Ecto neural progenitor cell (in vitro differentiated cells): ENCODE results near the gene RAMP2.
A peak's percentile ranks its signal among the peaks of the same experiment; 100 is the strongest.
"Not testable (repeated sequence)": the region's sequence is repeated elsewhere in the genome, so short reads cannot be mapped to it uniquely, and the experiment has no call there.

Experiments used
- DNase-seq: peaks from one replicate; pipeline ENCODE4 v3.0.0-alpha.2; 2018; ENCODE audit warnings: low spot score

Gene RAMP2

DNA sequence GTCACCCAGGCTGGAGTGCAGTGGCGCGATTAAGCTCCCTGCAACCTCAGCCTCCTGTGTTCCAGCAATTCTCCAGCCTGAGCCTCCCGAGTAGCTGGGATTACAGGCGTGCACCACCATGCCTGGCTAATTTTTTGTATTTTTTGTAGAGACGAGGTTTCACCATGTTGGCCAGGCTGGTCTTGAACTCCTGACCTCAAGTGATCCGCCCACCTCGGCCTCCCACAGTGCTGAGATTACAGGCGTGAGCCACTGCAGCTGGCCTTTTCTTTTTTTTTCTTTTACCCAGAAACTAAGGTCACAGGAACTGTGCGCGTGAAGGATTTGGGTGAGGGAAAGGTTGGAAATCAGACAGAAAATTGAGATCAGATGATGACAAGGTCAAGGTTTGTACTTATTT lies 8.9 kb downstream of the RAMP2 start:
- not testable (repeated sequence) for DNase-seq

DNA sequence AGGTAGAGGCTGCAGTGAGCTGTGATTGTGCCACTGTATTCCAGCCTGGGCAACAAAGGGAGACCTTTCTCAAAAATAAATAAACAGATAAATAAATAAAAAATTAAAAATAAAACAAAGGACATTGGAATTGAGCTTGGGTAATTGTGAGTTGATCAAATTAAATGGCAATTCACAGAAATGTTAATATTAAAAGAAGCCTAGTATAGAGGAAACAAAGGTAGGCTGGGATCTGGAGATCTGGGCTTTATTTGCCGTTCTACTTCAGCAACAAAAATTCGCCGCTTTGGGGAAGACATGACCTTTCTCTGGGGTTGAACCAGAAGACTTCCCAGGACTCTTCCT lies 11.9 kb downstream of the RAMP2 start:
- DNase-seq = no peak

DNA sequence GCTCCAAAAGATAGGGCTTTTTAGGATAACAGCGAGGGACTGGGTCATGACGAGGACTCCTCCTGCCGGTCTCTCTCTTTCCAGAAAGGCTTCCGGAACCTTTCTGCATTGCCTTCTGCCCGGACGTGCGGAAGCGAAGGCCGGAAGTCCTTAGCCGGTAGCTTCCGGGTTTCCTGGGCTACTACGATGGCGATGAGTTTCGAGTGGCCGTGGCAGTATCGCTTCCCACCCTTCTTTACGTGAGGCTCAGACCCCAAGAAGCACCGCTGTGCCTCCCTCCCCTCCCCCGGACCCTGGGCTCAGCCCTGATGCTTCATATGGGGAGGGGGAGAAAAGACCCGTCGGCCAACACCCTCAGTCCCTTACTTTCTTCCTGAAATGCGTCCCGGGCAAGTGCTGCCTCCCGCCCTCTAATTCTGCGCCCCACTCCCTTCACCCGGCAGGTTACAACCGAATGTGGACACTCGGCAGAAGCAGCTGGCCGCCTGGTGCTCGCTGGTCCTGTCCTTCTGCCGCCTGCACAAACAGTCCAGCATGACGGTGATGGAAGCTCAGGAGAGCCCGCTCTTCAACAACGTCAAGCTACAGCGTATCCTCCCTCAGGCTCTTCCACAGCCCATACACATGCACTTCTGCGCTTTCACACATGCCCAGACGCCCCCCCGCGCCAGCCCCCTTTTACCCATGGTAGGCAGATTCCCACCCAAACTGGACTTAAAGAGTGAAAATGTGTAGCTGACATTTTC lies 12.4 kb downstream of the RAMP2 start, which contains the start of gene VPS25:
Gene VPS25 (plus strand): TSS at position 160 of the 746 bp plus-strand sequence. CDS start 27 bp downstream, at position 187.
- peak; percentile 86 for DNase-seq

DNA sequence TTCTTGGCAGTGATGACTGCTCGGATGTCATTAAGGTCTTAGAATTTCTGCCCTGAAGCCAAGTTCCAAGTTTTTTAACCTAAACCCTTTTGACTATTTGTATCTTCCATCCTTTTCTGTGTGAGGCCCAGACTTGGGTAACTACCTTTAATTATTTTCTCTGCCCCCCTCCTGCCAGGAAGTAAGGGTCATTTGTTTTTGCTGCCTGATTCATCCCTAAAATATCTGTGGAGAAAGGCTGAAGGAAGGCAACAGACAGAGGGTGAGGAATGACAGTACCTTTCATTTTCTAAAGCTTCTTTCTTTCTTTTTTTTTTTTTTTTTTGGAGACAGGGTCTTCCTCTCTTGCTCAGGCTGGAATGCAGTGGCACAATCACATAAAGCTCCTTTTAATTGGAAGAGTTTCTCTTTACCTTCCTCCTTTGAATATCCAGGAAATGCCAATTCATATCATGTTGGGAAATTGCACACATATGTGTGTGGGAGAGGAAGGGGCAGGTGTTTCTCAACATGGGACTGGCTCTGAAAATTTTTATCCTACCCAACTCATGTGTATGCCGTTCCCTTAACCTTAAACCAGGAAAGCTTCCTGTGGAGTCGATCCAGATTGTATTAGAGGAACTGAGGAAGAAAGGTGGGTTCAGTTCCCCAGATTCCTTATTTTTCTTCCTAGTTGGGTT lies 13.2 kb downstream of the RAMP2 start:
- DNase-seq = no peak

DNA sequence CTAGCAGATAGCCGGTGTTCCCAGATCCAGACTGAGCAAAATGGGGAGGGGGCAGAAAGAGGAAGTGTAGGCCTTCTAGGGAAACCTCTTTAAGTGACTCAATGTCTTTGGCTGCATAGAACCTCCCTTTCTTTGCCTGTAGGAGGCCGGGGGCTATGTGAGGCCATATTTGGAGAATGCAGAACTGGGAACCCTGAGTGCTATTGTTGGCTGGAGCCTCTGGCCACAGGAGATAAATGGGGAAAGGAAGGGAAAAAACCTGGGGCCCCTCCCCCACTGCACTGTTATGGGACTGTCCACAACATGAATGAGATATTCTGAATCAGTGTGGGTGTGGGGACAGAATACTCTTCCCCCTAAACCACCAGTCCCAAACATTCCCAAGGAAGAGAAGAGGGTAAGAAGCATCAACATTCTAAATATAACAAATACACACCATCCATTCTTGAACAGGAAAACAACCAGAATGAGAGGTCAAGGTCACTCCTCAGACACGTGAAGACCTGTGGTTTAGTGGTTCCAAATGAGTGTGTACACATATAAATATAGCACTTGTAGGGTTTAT lies 14.6 kb downstream of the RAMP2 start:
- no peak for DNase-seq

DNA sequence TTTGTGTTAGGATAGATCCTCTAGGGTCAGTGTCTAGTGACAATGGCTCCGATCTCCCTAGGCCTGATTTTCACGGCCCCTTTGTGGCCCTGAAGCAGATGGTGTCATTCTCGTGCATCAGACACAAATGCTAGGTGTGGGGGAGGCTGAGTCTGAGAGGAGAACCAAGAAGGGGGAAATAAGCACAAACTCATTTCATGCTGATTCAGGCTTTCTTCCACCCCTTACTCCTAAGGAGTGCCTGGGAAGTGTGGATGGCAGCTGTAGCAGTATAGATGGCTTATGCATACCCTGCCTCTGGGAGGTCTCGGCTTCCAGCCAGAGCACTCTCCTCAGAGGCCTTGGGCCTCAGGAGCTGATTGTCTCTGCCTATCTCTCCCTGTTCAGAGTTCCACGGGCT lies 17.5 kb downstream of the RAMP2 start:
- DNase-seq = no peak

DNA sequence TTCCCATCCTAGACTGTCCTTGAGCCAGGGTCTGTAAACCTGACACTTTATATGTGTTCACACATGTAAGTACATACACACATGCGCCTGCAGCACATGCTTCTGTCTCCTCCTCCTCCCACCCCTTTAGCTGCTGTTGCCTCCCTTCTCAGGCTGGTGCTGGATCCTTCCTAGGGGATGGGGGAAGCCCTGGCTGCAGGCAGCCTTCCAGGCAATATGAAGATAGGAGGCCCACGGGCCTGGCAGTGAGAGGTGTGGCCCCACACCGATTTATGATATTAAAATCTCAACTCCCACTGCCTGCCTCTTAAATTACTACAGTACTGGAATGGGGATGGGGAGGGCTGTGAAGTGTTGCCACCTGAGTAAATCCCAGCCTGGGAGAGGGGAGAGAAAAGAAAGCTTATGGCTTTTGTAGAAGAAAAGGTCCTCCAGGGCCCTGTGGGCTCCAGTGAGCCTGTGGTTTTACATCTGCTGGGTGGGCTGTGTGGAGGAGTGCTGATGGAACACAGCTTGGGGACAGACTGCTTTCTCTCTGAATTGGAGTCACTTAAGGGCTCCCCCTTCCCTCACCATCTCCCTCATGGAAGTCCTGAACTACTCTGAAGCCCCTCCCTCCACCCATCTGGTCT lies 18.4 kb downstream of the RAMP2 start:
- no peak for DNase-seq

DNA sequence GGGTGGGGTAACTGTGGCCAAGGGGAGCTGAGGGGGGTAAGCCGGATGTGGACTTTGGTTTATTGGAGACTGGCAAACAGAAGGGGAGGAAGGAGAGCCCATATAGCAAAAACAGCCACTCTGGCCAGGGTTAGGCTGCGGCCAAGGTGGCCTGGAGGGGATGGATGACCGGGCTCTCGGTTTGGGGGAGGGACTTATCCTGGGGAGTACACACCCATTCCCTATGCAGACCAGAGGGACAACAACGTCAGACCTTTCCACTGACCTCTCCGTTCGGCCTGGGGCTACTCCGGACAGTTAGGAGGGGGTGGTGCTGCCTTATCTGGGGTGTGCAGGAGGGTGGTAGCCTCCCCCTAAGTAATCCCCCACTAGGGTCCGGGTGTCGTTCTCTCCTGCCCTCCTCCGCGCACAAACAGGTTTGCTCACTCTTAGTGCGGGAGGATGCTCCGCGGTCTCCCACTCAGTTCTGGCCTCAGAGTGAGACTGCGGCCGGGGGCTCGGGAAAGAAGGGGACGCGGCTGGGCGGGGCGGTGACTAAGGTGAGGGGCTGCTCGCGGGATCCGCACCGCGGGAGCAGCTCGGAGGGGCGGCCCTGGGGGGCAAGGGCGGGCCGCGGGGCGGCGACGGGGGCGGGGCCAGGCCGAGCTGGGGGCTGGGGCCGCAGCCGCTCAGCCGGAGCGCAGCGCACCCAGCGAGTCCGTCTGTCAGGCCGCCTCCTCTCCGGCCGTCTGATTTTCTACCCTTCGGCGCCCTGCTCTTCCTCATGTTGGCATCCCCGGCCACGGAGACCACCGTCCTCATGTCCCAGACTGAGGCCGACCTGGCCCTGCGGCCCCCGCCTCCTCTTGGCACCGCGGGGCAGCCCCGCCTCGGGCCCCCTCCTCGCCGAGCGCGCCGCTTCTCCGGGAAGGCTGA lies 19.2 kb downstream of the RAMP2 start, which contains the start of gene WNK4:
Gene WNK4 (plus strand): TSS at position 675 of the 915 bp plus-strand sequence. CDS start 89 bp downstream, at position 764.
- DNase-seq = peak; percentile 73

DNA sequence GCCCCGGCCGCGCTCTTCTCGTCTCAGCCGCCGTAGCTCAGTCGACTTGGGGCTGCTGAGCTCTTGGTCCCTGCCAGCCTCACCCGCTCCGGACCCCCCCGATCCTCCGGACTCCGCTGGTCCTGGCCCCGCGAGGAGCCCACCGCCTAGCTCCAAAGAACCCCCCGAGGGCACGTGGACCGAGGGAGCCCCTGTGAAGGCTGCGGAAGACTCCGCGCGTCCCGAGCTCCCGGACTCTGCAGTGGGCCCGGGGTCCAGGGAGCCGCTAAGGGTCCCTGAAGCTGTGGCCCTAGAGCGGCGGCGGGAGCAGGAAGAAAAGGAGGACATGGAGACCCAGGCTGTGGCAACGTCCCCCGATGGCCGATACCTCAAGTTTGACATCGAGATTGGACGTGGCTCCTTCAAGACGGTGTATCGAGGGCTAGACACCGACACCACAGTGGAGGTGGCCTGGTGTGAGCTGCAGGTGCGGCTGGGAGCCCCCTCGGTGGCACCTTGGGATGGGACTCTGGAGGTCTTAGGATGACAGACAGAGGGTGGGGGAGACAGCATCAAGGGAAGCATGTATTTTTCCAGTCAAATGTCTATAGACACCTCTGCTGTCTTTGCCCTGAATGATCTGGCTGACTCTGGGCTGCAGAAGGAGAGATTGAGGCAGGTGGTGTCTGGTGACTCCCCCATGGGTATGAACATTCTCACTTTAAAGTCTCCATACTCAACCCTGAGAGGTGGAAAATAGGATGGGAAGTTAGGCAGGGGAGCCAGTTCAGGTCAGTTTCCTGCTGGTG lies 20.0 kb downstream of the RAMP2 start:
- DNase-seq = no peak

DNA sequence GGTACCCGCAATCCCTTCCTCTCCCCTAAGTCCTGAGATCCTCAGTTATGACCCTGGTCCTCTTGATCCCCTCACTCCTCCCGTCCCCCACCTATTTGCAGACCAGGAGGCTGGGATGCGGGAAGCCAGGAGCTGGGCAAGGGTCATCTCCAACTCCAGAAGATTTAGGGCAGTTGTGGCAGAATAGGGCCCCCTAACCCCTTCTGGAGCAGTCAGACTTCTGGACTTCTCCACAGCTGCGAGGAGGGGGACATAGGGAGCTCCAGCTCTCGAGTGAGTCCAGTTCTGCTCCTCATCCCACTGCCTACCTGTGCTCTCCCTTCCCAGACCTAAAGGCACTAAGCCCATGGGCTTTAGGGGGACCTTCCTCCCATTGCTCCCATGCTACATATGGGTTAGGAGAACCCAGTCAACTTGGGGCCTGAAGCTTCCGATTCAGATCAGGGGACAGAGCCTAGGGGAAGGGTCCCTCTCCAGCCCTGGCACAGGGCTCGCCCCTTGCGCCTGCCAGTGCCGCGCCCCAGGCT lies 20.7 kb downstream of the RAMP2 start:
- DNase-seq = no peak

DNA sequence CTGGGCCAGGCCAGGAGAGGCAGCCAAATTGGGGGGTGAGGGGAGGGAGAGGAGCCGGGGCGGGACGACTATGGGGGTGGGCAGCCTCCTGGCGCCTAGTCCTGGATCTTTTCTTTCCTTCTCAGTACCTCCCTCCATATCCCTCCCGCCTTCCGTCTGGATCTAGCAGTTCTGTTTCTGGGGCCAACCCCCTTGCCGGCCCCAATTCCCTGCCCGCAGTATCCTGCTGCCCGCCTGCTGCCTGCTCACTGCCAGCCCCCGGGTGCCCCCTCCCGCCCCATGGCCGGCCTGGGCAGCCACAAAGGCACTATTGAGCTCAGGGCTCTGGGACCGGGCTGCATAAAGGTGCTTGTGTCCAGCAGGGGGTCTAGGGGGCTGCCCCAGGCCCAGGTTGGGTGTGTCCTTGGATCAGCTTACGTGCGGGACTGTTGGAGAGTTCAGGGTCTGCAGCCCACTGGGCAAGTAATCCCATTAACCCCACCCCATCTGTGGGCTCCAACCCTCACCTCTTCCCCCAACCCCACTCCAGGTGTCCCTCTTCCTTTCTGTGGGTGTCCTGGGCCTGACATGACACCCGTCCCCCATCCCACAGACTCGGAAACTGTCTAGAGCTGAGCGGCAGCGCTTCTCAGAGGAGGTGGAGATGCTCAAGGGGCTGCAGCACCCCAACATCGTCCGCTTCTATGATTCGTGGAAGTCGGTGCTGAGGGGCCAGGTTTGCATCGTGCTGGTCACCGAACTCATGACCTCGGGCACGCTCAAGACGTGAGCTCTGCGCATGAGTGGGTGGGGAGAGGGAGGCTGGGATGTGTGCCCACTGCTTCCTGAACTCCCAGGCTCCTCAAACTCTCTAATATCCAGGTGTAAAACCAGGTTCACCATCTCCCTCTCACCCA lies 21.4 kb downstream of the RAMP2 start:
- no peak for DNase-seq

DNA sequence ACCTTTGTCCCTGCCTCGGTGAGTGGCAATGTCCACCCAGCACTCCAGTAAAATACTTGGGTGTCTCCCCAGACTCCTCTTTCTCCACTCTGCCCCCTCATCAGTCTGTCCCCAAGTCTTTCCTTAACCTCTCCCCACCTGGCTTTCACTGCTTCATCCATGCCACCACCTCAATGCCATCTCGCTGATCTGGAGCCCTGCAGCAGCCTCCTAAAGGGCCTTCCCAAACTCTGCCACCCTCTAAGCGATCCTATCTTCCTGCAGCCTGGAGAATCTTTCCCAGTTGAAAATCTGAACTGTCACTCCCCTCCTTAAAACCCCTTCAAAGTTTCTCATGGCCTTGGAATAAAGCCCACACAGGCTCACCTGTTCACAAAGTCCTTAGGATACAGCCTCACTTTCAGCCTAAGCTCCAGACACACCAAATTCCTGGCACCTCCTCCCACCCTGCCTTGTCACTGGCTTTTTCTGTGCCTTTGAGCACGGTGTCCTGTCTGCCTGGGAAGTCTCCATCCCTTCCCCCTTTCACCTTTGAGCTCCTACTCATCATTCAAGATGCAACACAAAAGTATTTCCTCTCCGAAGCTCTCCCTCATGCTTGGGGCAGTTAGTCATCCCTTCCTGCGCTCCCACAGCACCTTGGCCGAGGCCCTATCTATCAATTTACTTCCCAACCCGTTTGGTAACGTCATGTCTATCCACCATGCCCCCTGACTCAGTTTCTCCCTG lies 22.2 kb downstream of the RAMP2 start:
- no peak for DNase-seq

DNA sequence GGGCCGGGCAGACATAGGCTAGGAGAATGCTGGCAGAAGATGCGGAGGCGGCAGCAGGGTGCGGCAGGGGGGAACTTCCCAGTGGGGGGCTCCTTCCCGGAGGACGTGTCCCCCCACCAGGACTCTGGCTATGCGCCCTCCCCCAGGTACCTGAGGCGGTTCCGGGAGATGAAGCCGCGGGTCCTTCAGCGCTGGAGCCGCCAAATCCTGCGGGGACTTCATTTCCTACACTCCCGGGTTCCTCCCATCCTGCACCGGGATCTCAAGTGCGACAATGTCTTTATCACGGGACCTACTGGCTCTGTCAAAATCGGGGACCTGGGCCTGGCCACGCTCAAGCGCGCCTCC lies 22.7 kb downstream of the RAMP2 start:
- no peak for DNase-seq

DNA sequence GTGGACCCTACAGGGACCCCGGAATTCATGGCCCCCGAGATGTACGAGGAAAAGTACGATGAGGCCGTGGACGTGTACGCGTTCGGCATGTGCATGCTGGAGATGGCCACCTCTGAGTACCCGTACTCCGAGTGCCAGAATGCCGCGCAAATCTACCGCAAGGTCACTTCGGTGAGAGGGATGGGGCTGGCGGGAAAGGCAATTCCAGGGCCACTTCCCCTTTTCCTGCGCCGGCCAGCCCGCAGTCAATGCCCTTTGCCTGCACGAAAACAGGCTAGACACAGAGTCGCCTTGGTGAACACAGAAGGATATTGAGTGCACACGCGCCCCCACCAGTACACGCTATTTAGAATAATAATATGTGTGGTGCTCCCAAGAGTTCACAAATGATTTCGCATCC lies 23.4 kb downstream of the RAMP2 start:
- no peak for DNase-seq

DNA sequence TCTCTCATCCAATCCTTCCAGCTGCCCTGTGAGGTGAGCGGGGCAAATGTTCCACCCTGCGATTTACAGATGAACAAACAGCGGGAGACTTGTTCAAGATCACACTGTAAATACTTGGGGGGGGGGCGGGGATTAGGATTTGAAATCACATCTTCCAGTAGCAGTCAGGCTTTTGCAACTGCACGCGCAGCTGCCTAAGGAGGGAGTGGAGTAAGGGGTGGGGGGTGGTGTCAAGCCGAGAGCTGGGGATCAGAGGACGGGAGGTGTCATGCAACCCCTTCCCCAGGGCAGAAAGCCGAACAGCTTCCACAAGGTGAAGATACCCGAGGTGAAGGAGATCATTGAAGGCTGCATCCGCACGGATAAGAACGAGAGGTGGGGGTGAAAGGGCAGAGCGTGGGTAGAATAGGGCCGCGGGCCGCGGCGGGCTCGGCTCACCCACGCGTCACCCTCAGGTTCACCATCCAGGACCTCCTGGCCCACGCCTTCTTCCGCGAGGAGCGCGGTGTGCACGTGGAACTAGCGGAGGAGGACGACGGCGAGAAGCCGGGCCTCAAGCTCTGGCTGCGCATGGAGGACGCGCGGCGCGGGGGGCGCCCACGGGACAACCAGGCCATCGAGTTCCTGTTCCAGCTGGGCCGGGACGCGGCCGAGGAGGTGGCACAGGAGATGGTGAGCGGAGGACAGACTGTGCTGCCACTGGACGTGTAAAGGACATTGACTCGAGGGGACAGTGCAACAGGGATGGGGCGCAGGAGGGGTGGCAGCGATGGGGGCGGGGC lies 24.0 kb downstream of the RAMP2 start:
- DNase-seq = no peak

DNA sequence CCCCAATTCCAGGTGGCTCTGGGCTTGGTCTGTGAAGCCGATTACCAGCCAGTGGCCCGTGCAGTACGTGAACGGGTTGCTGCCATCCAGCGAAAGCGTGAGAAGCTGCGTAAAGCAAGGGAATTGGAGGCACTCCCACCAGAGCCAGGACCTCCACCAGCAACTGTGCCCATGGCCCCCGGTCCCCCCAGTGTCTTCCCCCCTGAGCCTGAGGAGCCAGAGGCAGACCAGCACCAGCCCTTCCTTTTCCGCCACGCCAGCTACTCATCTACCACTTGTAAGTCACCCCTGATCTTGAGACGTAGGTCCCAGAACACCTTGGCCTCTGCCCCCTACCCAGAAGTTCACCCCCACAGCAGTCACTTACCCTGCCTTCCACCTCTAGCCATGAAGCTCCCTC lies 26.2 kb downstream of the RAMP2 start:
- no peak for DNase-seq

DNA sequence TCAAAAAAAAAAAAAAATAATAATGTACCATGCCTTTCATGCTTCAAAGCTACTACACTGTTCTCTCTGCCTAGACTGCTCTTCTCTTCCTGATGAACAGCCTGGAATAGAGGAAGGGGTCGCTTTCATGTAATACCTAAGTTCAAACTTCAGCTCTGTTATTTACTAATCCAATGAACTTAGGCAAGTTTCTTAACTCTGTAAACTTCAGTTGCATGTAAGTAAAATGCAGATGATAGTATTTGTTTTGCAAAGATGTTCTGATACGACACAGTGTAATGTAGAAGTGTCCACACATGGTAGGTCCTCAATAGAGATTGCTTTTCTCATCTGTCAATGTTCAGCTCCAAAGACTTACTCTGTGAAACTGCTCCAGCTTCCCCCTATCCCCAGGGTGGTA lies 30.9 kb downstream of the RAMP2 start:
- no peak for DNase-seq

DNA sequence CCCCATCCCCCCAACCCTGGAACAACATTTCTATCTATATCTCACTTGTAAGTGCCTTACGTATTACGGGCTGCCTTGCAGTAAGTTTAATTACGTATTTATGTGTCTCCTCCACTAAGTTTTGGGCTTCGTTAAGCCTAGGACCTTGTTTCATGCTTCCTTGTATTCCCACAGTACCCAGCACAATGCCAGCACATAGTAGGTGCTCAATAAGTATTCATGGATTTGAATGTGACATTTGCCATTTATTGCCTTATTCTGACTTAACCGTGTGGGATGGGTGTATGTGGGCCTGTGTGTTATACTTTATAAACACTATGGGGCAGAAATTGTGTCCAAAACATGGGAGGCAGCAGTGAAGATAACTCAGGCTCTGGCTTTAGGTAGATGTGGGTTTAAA lies 31.5 kb downstream of the RAMP2 start:
- no peak for DNase-seq
